Type B pancreatic cell (in vitro differentiated cells): ENCODE measurements around the gene LCE1E. TPM values are rescaled to one million over a fixed set of nuclear protein-coding genes. Genes with fewer than 3 reads are reported as not detected.

ENCODE experiments used
- DNase-seq: peaks from one replicate; pipeline ENCODE4 v3.0.0; 2021; ENCODE audit warnings: mixed read lengths; ENCODE audit not compliant: unreplicated experiment; ENCODE audit errors: extremely low spot score
- H3K27ac Mint-ChIP-seq: 2 replicates; pipeline ENCODE4 v1.8.0; 2021; ENCODE audit warnings: mild to moderate bottlenecking, mixed read lengths
- H3K27me3 Mint-ChIP-seq: 2 replicates; pipeline ENCODE4 v1.8.0; 2021; ENCODE audit warnings: mixed read lengths
- H3K36me3 Mint-ChIP-seq: 2 replicates; pipeline ENCODE4 v1.8.0; 2021; ENCODE audit warnings: mixed read lengths
- H3K4me1 Mint-ChIP-seq: one replicate; pipeline ENCODE4 v1.8.0; 2021; ENCODE audit warnings: mixed read lengths; ENCODE audit not compliant: unreplicated experiment
- H3K4me3 Mint-ChIP-seq: 2 replicates; pipeline ENCODE4 v1.8.0; 2021; ENCODE audit warnings: mild to moderate bottlenecking, mixed read lengths
- H3K9me3 Mint-ChIP-seq: 2 replicates; pipeline ENCODE4 v1.8.0; 2021; ENCODE audit warnings: mixed read lengths
- CTCF ChIP-seq: fragments of 200-600 bp; sonication (generic); conservative IDR thresholded peaks from 2 replicates; pipeline ENCODE4 v1.5.0; 2021; ENCODE audit warnings: antibody characterized with exemption, mild to moderate bottlenecking
- total RNA-seq: library from RNA; stranded (reverse); gene quantifications from 2 replicates; pipeline ENCODE4 v1.2.1, GENCODE V29; 2021; ENCODE audit warnings: low replicate concordance

The LCE1E gene
- total RNA-seq, 1 donor from 2014 or later, result not detected

GRCh38 chr1:152745289-152745704 is 40.8 kb upstream of the LCE1E start:
- Mint-ChIP-seq H3K4me1 (no peaks in the 10 kb centered on the region), H3K36me3 (no peaks in the 10 kb centered on the region), H3K4me3 (no peak overlapping the region), H3K9me3 (peaks cover 15% of the 10 kb centered on the region), H3K27me3 (no peaks in the 10 kb centered on the region), H3K27ac (no peak overlapping the region)
- TF ChIP-seq CTCF, result no peak
- DNase-seq, result no peak

- Mint-ChIP-seq H3K4me1 (no peaks in the 10 kb centered on the region), H3K4me3 (no peak overlapping the region), H3K9me3 (peaks cover 15% of the 10 kb centered on the region), H3K27ac (no peak overlapping the region), H3K36me3 (no peaks in the 10 kb centered on the region), H3K27me3 (no peaks in the 10 kb centered on the region)
- TF ChIP-seq CTCF, result no peak
- DNase-seq, result no peak
Observed at GRCh38 chr1:152745765-152746444, 40.2 kb upstream of the LCE1E start.

DNA sequence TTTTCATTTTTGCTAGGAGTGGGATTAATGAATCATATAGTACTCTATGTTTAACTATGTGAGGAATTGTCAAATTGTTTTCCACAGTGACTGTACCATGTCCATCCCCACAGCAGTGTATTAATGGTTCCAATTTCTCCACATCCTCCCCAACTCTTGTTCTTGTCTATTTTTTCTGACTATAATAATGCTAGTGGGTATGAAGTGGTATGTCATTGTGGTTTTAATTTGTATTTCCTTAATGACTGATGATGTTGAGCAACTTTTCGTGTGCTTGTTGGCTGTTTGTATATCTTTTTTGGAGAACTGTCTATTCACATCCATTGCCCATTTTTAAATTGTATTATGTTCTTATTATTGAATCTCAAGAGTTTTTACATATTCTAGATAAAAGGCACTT is 38.2 kb upstream of the LCE1E start:
- DNase-seq, result no peak
- H3K36me3 Mint-ChIP-seq, result no peaks in the 10 kb centered on the region
- peaks cover 15% of the 10 kb centered on the region for H3K9me3 Mint-ChIP-seq
- H3K4me1 Mint-ChIP-seq, result no peaks in the 10 kb centered on the region
- H3K27me3 Mint-ChIP-seq, result no peaks in the 10 kb centered on the region
- TF ChIP-seq CTCF, result no peak
- no peak overlapping the region for H3K4me3 Mint-ChIP-seq
- no peak overlapping the region for H3K27ac Mint-ChIP-seq

GRCh38 chr1:152752225-152752624 is 33.8 kb upstream of the LCE1E start:
- H3K27ac Mint-ChIP-seq, result no peak overlapping the region
- H3K36me3 Mint-ChIP-seq, result no peaks in the 10 kb centered on the region
- no peak for TF ChIP-seq CTCF
- H3K9me3 Mint-ChIP-seq, result peaks cover 5% of the 10 kb centered on the region
- no peak overlapping the region for H3K4me3 Mint-ChIP-seq
- H3K4me1 Mint-ChIP-seq, result no peaks in the 10 kb centered on the region
- no peaks in the 10 kb centered on the region for H3K27me3 Mint-ChIP-seq
- no peak for DNase-seq

GRCh38 chr1:152753586-152753985 is 32.5 kb upstream of the LCE1E start:
- DNase-seq, result no peak
- H3K27ac Mint-ChIP-seq, result no peak overlapping the region
- no peak for TF ChIP-seq CTCF
- no peaks in the 10 kb centered on the region for H3K9me3 Mint-ChIP-seq
- H3K36me3 Mint-ChIP-seq, result no peaks in the 10 kb centered on the region
- H3K27me3 Mint-ChIP-seq, result no peaks in the 10 kb centered on the region
- no peak overlapping the region for H3K4me3 Mint-ChIP-seq
- no peaks in the 10 kb centered on the region for H3K4me1 Mint-ChIP-seq
